ENCODE results near the gene HECTD4.
"Not testable (repeated sequence)": the region's sequence is repeated elsewhere in the genome, so short reads cannot be mapped to it uniquely, and the experiment has no call there.

HECTD4 gene

DNA sequence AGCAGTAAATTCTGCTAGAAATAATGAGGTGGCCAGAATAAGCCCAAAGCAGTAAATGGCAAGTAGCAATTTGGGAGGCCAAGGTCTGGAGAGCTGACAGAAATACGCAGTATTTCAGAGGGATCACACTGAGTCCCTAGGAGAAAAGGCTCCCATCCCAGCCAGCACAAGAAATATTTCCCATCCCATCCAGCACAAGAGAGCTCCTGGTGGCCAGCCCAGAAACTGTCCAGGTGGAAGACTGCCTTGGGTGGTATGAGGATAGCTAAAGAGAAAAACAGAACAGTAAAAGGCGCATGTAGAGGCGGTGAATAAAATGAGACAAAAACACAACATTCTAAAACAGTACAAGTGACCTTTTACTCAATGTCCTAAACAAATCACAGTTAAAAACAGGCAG is 120.7 kb downstream of the HECTD4 start:
- DNase-seq (ENCODE audit: low spot score) = peak; percentile 9

DNA sequence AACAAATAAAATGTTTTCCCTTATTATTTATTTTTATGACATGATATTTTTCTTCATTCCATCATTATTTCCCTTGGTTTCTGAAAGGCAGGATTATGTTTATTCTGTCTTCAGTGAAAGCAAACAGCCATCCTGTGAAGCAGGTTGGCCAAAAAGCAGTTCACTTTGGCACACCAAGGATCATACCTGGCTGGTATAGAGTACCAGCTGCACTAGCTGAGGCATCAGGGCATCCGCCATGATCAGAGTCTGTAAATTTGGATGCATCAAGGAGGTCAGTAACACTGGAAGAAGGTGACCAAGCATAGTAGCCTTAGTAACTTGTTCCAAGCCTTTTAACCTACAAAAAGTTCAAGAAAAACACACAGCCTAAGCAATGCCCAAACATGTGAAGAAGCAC is 123.3 kb downstream of the HECTD4 start:
- DNase-seq (ENCODE audit: low spot score) = no peak

DNA sequence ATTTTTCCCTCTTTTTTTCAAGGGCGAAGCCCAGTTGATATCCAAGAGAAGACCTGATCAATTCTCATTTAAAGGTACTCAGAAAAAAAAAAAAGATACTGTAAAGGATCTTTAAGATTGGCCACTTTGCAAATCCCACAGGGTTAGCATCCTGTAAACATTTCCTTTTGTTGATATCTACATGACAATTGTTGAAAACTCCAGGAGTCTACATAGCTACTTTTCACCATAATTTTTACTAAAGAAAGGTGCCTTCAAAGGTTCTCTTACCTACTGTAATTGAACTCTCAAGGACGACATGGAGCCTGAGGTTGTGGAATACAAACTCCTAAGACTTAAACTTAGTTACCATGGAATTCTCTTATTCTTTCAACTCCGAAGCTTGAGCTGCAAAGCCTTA is 125.5 kb downstream of the HECTD4 start:
- DNase-seq (ENCODE audit: low spot score) = no peak

DNA sequence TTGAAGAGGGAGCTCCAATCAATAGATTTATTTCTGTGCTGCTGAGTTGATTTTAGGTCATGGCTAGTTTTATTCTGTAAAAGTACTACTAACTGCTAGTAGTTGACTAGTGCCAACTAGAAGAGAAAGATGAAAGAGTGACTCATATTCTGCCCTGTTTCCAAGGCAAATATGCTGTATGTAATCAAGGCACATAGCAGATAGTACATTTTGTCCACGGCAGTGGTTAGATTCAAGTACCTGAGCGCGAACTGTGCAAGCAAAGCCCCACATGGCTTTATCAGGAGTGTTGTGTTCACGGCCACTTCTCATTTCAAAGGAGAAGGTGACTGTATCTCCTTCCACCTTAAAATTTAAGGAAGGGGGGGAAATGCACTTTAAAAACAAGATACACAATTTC is 130.0 kb downstream of the HECTD4 start:
- DNase-seq (ENCODE audit: low spot score) = no peak

DNA sequence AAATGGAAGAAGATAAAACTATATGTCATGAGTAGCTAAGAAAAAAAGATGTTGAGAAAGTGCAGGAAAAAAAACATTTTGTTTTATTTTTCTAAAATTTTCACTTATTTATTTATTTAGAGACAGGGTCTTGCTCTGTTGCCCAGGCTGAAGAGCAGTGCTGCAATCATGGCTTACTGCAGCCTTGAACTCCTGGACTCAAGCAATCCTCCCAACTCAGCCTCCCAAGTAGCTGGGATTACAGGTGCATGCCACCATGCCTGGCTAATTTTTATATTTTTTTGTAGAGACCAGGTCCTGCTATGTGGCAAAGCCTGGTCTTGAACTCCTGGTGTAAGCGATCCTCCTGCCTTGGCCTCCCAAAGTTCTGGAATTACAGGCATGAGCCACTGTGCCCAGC is 137.3 kb downstream of the HECTD4 start:
- not testable (repeated sequence) for DNase-seq (ENCODE audit: low spot score)

DNA sequence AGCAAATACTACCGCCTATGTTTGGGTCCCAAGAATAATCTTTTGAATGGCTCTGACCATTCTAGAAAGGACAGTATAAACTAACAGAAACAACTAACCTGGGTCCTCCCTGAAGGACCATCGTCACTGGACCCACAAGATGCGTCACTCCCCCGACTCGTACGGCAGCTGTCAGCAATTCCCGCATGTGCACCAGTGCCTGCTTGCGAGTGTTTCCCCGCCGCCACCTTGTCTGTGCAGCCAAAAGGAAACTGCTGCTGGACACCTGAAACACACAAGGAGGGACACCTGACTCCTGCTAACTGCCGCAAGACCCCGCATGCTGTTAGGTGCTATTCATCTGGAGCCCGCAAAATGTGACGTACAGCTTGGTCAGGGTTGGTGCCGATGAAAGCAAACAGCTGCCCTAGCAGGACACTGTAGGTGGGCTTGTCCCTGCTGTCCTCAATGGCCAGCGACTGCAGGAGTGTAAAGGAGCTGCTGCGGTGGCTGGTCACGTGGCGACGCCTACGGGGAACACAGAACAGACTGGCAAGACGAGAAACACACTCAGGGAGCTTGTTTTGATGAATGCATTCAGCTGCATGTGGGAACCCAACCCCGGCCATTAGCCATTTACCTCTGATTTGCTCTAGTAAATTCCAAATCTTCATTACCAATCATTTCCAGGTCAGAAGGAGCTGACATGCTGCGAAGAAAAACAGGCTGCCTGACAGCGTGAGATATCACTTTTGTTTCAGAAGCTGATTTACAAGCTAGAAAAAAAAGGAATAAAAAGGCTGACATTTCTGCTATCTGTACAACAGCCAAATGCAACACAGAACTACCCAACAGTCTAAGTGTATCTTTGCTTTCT is 138.7 kb downstream of the HECTD4 start:
- DNase-seq (ENCODE audit: low spot score) = no peak

DNA sequence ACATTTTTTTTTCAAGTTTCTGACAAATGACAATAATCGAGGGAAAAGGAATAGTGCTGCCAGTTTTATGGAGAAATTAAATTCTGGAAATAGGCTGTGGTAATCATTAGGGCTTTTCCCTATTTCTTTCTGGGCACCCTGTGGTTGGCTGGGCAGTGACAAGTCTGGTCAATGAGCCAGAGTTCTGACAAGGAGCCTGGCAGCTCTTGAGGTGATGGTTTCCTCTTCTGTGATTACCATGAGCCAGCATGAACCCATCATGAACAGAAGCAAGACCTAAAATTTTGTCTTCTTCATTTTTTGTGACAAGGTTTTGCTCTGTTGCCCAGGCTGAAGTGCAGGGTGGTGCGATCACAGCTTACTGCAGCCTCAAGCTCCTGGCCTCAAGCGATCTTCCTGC is 141.1 kb downstream of the HECTD4 start:
- no peak for DNase-seq (ENCODE audit: low spot score)

DNA sequence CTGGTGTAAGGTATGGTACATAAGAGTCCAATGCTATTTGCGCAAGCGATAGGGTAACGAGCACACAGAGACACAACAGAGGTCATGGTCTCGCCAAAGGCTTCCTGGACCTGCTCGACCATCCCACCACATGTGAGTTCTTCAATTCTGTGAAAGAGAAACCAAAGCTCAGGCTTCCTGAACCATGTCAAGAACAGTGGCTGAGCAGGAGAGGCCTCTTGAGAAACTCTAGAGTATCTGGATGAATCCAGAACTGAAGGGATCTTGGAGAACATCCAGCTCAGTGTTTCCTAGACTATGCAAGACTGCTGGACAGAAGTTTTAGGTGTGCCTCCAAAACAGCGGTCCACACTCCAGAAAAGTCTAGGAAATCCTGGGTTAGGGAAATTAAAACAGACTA is 142.3 kb downstream of the HECTD4 start:
- DNase-seq (ENCODE audit: low spot score) = no peak

DNA sequence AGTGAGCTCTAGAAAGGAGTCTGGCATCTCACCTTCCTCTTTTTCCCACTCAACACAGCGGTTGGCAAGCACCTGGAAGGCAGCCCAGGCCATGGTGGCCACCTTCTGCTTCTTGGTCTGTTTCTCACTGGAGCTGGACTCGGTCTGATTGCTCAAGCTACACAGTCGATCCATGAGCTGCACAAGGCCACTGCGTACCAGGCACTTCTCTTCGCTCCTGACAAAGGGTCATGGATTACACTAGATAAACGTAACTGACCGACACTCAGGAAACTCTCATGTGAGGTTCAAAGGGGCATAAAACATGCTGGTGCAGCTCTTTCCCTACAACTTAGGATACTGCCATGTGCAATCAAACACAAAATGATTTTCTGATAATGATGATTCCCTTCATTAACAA is 143.2 kb downstream of the HECTD4 start:
- DNase-seq (ENCODE audit: low spot score) = no peak

DNA sequence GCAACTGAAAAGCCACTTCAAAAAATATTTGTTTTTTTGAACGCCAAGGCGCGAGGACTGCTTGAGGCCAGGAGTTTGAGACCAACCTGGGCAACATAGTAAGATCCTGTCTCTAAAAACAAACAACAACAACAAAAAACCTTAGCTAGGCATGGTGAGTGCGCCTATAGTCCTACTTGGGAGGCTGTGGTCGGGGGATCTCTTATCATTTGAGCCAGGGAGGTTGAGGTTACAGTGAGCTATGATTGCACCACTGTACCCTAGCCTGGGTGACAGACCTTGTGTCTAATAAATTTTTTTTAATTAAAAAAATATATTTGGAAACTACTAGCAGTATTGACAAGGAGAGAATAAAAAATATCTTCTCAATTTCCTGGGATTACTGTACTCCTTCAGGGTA is 143.8 kb downstream of the HECTD4 start:
- DNase-seq (ENCODE audit: low spot score) = no peak

DNA sequence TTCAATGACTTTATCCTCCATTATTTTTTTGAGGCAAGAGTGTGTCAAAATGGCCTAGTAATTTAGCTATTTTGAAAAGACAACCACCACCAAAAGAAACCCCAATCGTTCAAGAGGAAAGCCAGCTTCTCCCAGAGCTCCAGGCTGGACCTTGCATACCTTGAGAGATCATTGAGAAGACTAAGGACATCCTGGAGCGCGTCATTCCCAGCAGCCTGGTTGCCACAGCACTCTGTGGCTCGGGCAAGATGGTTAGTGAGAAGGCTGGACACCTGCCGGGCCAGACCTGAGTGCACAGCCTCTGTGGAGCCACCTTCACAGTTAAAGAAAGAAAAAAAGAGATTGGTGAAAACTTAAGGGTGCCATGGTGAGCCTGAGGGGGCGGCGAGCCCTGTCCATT is 145.4 kb downstream of the HECTD4 start:
- DNase-seq (ENCODE audit: low spot score) = no peak

DNA sequence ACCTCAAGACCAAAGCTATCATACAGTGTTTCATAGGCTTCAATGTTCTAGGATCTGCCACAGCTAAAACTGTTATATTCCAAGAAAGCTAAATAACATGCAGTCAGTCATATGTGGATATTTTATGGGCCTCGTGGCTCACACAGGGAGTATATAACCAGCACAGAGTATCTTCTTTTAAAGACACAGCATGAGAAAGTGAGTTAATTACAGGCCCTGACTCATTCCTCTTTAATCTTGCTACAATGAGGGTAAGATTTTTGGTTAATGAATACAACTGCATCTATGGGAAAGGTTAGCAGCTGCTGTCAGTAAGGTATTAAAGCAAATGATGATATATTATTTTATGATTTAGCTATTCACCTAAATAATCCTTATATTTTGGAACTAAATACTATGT is 145.8 kb downstream of the HECTD4 start:
- DNase-seq (ENCODE audit: low spot score) = no peak

DNA sequence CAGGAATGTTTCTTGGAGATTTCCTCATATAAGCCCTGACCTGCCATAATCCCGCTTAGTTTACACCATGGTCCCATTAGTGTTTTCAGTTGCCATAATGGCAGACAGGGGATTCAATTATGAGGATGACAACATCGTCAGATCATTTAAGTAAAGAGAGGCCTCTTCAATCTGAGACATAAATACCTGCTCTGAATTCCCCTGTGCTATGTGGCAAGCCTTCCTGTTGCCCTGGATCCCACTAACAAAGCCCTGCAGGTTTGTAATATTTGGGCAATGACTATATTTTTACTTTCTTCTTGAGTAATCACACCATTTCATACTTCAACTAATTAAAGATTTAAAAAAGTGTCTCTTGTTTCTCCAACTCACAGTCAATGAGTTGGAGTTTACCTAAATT is 147.9 kb downstream of the HECTD4 start:
- DNase-seq (ENCODE audit: low spot score) = no peak

DNA sequence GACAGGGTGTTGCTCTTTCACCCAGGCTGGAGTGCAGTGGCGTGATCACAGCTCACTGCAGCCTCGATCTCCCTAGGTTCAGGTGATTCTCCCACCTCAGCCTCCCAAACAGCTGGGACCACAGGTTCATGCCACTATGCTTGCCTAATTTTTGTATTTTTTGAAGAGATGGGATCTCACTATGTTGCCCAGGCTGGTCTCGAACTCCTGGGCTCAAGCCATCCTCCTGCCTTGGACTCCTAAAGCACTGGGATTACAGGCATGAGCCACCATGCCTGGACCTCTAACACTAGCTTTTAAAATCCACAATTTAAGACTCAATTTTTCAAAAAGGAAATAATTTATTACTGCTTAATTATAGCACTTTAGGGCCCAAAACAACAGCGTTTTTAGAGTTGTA is 149.0 kb downstream of the HECTD4 start:
- no peak for DNase-seq (ENCODE audit: low spot score)

DNA sequence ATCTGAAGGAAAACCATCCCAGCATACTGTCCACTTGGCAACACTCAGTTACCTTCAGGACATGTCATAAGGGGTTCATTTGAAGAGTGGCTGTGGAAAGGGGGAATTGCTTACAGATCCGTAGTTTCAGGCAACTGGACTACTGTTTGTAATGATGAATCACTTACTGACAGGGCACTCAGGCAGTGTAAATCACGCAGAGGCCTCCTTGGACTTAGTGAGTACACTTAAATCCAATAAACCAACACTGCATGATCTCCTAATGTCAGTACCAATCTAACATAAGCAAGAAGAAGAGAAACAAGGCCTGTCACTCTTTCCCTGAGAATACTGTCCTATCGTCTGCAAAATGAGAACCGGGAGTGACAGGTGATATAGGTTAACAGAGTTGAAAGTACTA is 152.1 kb downstream of the HECTD4 start:
- no peak for DNase-seq (ENCODE audit: low spot score)

DNA sequence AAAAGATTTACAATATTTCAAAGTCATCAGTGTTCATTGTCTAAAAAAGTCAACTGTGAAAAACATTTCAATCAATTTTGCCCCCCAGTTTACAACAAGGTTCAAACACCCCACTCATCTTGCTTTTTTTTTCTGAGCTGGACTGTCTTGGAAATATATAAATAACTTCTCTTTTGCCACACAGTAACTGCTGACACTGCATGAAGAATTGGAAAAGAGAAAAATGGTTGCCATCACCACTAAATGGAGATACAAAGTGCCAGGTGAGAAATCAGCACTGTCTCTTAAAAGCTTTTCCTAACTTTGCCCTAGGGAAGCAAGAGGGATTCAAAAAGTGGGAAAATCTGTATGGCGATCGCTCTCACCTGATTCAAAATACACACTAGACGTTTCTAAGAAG is 155.5 kb downstream of the HECTD4 start:
- no peak for DNase-seq (ENCODE audit: low spot score)

DNA sequence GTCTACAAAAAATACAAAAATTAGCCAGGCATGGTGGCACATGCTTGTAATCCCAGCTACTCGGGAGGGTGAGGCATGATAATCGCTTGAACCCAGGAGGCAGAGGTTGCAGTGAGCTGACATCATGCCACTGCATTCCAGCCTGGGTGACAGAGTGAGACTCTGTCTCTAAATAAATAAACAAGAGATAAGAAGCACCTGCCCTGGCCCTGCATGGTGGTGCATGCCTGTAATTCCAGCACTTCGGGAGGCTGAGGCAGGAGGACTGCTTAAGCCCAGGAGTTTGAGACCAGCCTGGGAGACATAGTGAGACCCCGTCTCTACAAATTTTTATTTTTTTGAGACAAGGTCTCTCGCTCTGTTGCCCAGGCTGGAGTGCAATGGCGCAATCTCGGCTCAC is 161.6 kb downstream of the HECTD4 start:
- not testable (repeated sequence) for DNase-seq (ENCODE audit: low spot score)

DNA sequence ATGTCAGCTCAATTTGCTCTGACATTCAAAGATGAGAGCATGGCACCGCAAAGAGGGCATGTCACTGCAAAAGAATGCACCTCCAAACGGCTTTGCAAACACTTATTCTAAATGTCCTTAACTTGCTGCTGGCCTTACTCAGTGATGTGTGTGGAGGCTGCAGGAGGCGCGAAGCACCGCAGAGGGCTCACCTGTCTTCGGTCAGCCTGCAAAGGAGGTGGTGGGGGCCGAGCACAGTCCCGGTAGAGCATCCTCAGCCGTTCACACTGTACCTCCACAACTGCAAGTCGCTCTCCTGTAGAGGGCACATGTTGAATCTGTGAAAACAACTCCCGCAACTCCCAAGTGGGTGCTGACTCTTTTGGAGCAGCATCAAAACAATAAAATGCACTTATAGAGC is 163.0 kb downstream of the HECTD4 start:
- peak; percentile 9 for DNase-seq (ENCODE audit: low spot score)

DNA sequence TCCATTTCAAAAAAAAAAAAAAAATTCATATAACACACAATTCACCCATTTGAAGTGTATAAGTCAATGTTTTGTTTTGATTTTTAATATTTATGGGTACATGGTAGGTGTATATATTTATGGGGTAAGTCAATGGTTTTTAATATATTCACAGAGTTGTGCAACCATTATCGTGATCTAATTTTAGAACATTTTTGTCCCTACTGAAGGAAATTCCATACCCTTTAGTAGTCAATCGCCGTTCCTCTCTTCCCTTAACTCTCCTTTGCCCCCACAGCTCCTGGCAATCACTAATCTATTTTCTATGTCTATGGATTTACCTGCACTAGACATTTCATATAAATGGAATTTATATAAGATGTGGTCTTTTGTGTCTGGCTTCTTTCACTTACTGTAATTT is 164.1 kb downstream of the HECTD4 start:
- peak; percentile 47 for DNase-seq (ENCODE audit: low spot score)

DNA sequence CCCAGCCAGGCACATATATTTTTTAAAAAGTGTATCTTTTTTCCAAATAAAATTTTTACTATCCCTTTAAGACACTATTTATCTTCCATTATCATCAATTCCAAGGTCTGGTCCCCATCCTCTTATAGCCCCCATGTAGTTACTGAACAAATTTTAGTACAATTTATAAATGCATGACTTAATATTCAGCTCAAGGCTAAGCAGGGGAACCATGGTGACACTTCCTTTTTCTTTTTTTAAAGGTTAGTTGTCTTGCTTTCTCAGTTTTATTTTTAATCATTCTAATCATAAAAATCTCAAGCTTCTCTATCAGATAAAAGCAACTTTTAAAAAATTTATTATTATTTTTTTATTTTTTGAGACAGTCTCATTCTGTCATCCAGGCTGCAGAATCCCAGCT is 164.6 kb downstream of the HECTD4 start:
- DNase-seq (ENCODE audit: low spot score) = no peak

DNA sequence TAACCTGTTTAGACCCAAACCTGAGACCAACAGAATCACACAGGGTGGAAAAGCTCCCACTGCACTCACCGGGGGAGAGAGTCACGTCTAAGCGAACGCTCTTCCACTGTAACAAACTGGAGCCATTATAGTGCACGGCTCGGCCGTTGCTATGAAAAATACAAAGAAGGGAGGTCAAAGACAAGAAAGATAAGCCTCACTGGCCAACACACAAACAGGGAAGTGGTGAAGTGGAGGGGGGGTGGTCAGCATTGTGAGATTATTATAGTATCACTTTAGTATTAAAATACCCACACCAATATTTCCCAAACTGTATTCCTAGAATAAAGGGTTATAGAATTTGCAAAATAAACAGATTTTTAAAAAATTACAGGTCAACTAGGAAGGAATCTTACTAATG is 166.0 kb downstream of the HECTD4 start:
- no peak for DNase-seq (ENCODE audit: low spot score)

DNA sequence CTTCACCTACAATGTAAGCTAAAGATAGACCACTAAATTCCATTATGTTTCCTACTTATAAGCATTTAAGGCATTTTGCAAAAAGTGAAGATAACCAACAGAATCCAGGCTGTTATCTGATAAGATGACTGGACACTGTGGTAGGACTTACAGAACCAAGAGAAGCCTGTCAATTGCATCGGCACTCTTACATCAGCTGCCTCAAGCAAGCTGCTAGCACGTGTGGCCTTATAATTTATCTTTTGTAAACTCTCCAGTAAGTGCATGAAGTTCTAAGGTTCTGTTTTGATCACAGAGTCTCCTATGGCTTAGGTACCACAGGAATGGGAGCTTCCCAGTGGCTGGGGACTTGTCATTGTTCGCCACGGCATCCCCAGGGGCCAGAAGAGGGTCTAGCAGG is 168.2 kb downstream of the HECTD4 start:
- no peak for DNase-seq (ENCODE audit: low spot score)

DNA sequence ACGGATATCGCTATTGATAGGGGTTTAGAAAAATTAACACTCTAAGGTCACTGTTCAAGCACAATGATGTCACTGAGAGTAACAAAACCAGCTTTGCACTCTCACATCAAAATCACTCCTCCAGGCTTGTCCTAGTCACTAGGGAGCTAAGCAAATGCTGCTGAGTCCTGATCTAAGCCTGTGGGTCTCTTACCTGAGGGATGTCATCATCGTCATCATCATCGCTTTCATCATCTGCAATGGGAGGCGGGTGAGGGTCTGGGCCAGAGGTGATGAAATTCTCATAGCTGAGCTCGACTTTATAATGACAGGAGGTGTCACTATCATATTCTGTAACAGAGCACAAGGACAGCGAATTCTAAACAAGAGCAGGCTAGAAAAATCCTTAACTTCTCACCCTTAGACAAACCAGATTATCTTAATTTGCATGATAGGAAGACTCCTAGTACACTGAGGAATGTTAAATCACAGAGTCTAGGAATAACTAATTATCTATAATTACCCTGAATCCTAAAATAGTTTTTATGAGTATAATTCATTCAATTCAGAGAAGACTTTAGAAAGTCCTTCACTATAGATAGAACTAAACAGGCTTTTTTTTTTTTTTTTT is 173.8 kb downstream of the HECTD4 start:
- DNase-seq (ENCODE audit: low spot score) = no peak

DNA sequence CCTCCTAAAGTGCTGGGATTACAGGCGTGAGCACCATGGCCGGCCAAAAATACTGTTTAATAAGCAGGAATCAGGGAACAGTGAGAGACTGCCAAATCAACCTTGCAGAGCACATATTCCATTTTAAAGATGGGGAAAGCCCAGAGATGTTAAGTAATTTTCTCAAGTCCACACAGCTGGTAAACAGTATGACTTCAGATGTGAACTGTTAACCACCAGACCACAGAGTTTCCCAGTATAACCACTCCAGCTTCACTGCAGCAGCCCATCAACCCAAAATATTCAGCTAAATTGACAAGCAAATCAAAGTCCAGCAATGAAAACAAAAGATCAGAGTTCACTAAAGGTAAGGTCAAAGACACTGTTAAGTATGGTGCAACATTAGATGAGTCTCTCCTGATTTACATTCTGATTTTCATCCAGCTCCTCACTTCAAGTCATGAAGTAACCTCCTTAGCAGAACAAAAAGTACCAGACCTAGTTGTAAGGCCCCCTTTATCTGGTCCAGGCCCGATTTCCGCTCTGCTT is 174.8 kb downstream of the HECTD4 start:
- no peak for DNase-seq (ENCODE audit: low spot score)

Data from GM03348 (cell line).